A204.1 (cell line): ENCODE results near the gene SIPA1.
A peak's percentile ranks its signal among the peaks of the same experiment; 100 is the strongest.
"Not testable (repeated sequence)": the region's sequence is repeated elsewhere in the genome, so short reads cannot be mapped to it uniquely, and the experiment has no call there.

Experiments used
- FAIRE-seq: peaks from 2 replicates; lab custom pipeline; 2012; peaks lifted over from hg19 to GRCh38; lab: Jason Lieb, UNC

Gene SIPA1

GRCh38 chr11:65660038-65660437 lies 22.1 kb downstream of the SIPA1 start:
- no peak for FAIRE-seq

GRCh38 chr11:65660908-65661307 lies 23.0 kb downstream of the SIPA1 start:
- not testable (repeated sequence) for FAIRE-seq

GRCh38 chr11:65661599-65662246 lies 23.8 kb downstream of the SIPA1 start:
- no peak for FAIRE-seq

- FAIRE-seq = no peak
Observed at GRCh38 chr11:65662247-65662798, 24.4 kb downstream of the SIPA1 start.

- FAIRE-seq = peak; percentile 68
Observed at GRCh38 chr11:65662799-65663638, 25.1 kb downstream of the SIPA1 start, which contains the start of gene RELA. Gene RELA, minus strand, starts transcription at chr11:65662916. Its CDS starts 84 bp downstream, at chr11:65662832.

- FAIRE-seq = no peak
Observed at GRCh38 chr11:65663639-65664200, 25.8 kb downstream of the SIPA1 start.

- FAIRE-seq = no peak
Observed at GRCh38 chr11:65672180-65672860, 34.4 kb downstream of the SIPA1 start.

GRCh38 chr11:65672982-65673381 lies 35.1 kb downstream of the SIPA1 start:
- FAIRE-seq = no peak

- FAIRE-seq = no peak
Observed at GRCh38 chr11:65680192-65680743, 42.4 kb downstream of the SIPA1 start.

- not testable (repeated sequence) for FAIRE-seq
Observed at GRCh38 chr11:65683480-65683879, 45.6 kb downstream of the SIPA1 start.

- FAIRE-seq = no peak
Observed at GRCh38 chr11:65685981-65686380, 48.1 kb downstream of the SIPA1 start.

- not testable (repeated sequence) for FAIRE-seq
Observed at GRCh38 chr11:65691847-65692246, 53.9 kb downstream of the SIPA1 start.

- no peak for FAIRE-seq
Observed at GRCh38 chr11:65692367-65692766, 54.5 kb downstream of the SIPA1 start.

GRCh38 chr11:65695459-65696241 lies 57.7 kb downstream of the SIPA1 start:
- no peak for FAIRE-seq

GRCh38 chr11:65696802-65697552 lies 59.1 kb downstream of the SIPA1 start:
- no peak for FAIRE-seq

GRCh38 chr11:65698205-65698604 lies 60.3 kb downstream of the SIPA1 start:
- no peak for FAIRE-seq

GRCh38 chr11:65699306-65699705 lies 61.4 kb downstream of the SIPA1 start:
- FAIRE-seq = no peak

- no peak for FAIRE-seq
Observed at GRCh38 chr11:65700399-65700798, 62.5 kb downstream of the SIPA1 start.
